Measurements from ENCODE around the gene PRKCB. TPM values are rescaled to one million over a fixed set of nuclear protein-coding genes. Genes with fewer than 3 reads are reported as not detected.
"Not testable (repeated sequence)": the region's sequence is repeated elsewhere in the genome, so short reads cannot be mapped to it uniquely, and the experiment has no call there.

The PRKCB gene
- polyA plus RNA-seq, 3 donors = 3.9 to 4.7 (median 4.3) TPM

DNA sequence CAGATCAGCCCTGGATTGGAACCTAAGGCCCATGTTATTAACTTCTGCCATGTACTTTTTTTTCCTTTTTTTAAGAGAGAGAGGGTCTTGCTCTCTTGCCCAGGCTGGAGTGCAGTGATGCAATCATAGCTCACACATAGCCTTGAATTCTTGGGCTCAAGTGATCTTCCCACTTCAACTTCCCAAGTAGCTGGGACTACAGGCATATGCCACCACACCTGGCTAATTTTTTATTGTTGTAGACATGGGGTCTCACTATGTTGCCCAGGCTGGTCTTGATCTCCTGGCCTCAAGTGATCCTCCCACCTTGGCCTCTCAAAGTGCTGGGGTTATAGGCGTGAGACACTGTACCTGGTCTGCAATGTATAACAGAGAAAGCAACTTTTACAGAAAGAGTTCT, 194.1 kb downstream of the PRKCB start:
- DNase-seq (ENCODE audit: low read depth in 3 of 3, low spot score in 2 of 3) = not testable (repeated sequence)

GRCh38 chr16:24035127-24035842, 199.5 kb downstream of the PRKCB start:
- no peak for DNase-seq (ENCODE audit: low read depth in 3 of 3, low spot score in 2 of 3)

DNA sequence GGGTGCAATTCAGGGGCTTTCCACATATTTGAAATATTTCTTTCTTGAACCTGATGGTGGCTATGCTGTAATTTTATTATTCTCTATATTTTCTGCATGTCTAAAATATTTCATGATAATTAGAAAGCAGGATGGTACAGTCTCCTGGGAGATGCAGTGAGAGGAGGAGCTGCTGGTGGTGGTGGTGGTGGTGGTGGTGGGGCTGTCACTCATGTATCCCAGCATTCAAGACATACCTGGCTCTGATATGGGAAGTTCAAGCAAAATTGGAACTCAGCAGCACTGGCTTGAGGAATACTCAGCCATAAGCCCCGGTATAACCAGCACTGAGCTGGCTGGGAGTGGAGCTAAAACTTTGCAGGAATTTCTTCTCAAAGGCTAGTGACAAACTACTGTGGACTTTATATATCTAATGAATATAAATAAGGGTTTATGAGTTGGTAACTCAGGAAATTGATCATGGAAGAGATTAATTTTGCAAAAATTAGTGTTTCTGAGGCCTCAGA, 200.3 kb downstream of the PRKCB start:
- DNase-seq (ENCODE audit: low read depth in 3 of 3, low spot score in 2 of 3) = no peak

DNA sequence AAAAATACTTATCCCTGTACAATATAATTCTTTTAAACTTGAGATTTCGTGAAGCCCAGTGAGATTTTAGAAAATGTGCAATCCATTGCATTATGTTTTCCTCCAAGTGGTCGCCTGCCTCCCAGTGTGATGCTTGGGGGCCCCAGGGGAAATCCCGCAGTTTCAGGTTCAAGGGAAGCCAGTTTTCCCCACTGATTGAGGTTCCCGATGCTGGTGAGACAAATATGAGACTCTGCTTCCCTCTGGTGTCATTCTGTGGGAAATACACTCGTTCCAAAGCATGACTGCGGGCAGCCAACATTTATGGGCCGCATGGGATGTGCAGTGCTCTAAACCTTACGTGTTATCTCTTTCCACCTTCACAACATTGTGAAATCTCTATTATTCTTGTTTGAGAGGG, 200.8 kb downstream of the PRKCB start:
- DNase-seq (ENCODE audit: low read depth in 3 of 3, low spot score in 2 of 3) = peak; percentile 23 to 38 (median 29)

DNA sequence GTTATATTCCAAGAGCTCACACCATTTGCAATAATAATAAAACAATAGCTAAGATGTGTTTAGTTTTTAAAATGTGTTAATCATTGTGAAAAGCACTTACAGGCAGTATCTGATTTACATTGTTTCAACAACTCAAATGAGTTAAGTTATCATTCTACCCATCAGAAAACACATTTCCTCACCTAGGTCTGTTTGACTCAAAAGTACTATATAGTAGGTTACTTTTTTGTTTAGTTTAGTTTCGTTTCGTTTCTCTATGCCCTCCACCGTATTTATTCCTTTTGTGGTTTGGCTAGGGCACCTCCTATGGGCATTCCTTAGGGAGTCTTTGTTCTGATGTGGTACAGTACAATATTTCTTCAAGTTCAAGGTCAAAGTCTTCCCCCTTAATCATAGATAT, 201.6 kb downstream of the PRKCB start:
- no peak for DNase-seq (ENCODE audit: low read depth in 3 of 3, low spot score in 2 of 3)

GRCh38 chr16:24041834-24042631, 206.2 kb downstream of the PRKCB start:
- DNase-seq (ENCODE audit: low read depth in 3 of 3, low spot score in 2 of 3) = peak in 2 of 3 donors; percentile 19 to 20

GRCh38 chr16:24044467-24044866, 208.7 kb downstream of the PRKCB start:
- no peak for DNase-seq (ENCODE audit: low read depth in 3 of 3, low spot score in 2 of 3)

GRCh38 chr16:24045641-24046040, 209.9 kb downstream of the PRKCB start:
- DNase-seq (ENCODE audit: low read depth in 3 of 3, low spot score in 2 of 3) = no peak

DNA sequence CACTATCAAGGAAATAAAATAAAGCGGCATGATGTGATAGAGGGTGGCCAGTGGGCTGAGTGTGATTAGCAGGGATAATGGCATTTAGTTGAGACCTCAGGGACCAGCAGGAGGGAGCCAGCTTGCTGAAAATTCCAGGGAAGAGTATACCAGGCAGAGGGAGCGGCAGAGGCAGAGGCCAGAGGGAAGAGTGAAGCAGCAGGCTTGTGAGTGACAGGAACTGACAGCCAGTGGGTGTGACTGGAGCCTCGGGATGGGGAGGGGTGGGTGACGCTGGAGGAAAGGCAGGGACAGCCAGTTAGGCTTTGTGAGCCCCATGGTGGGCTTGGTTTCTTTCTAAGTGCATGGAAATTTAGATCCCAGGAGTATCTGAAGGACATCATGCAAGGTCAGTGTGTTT, 210.7 kb downstream of the PRKCB start:
- DNase-seq (ENCODE audit: low read depth in 3 of 3, low spot score in 2 of 3) = no peak

GRCh38 chr16:24049113-24049512, 213.3 kb downstream of the PRKCB start:
- no peak for DNase-seq (ENCODE audit: low read depth in 3 of 3, low spot score in 2 of 3)

DNA sequence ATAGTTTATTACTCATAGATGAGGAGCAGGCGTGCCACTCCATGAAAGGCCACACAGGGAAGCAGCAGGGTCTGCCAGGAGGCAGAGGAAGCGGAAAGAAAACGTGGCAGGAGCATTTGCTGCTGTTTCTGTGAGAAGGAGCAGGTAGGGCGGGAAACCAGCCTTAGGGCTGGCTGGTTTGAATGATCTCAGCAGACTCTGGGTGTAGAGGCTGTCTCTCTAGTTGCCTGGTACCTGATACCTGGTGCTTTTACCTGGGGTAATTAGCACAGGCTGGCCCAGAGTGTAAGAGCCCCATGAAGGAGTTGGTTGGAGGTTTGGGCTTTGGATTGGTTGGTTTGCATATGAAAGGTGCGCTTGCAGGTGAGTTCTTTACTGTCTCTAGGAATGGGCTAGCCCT, 215.3 kb downstream of the PRKCB start:
- DNase-seq (ENCODE audit: low read depth in 3 of 3, low spot score in 2 of 3) = no peak

DNA sequence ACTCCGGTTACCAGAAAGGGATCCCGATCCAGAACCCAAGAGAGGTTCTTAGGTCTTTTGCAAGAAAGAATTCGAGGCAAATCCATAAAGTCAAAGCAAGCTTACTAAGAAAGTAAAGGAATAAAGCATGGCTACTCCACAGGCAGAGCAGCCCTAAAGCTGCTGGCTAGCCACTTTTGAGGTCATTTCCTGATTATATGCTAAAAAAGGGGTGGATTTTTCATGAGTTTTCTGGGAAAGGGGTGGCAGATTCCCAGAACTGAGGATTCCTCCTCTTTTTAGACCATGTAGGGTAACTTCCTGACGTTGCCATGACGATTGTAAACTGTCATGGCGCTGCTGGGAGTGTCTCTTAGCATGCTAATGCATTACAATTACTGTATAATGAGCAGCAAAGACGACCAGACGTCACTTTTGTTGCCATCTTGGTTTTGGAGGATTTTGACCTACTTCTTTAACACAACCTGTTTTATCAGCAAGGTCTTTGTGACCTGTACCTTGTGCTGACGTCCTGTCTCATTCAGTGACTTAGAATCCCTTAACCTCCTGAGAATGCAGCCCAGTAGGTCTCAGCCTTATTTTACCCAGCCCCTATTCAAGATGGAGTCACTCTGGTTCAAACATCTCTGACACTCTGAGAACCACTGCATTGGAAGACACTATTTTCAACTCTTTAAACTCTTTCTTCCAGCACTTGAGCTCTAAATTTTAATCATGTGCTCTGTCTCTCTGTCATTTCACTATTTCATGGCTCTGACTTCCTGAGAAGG, 216.7 kb downstream of the PRKCB start:
- DNase-seq (ENCODE audit: low read depth in 3 of 3, low spot score in 2 of 3) = no peak

DNA sequence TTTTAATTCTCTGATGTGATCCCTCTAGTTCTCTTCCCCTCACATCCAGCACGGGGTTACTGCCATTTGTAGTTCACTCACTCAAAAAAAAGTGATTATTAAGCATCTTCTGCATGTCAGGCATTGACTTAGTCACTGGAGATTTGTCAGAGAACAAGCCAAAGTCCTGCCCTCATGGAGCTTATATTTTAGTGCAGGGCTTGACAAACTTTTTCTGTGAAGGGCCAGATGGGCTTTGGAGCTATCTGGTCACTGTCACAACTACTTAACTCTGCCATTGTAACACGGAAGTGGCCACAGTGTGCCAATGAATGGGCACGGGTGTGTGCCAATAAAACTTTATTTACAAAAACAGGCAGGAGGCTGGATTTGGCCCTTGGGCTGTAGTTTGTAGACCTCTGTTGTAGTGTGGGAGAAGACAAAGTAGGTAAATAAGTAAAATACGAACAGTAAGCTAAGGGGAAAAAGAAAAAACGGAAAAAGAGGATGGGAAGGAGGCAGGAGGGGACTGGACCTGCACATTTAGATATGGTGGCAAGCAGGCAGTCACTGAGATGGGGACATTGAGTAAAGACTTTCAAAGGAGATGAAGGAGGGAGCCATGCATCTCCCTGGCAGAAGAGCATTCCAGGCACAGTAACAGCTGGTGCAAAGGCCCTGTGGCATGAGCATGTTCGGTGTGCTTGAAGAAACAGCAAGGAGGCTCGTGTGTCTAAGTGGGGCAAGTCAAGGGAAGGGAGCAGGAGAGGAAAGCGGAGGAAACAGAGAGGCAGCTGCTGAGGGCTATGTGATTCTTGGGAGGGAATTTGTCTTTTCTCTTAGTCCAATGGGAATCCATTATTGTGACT, 217.5 kb downstream of the PRKCB start:
- DNase-seq (ENCODE audit: low read depth in 3 of 3, low spot score in 2 of 3) = no peak

- DNase-seq (ENCODE audit: low read depth in 3 of 3, low spot score in 2 of 3) = no peak
These were observed 219.1 kb downstream of the PRKCB start for GRCh38 chr16:24054741-24055491.

- no peak for DNase-seq (ENCODE audit: low read depth in 3 of 3, low spot score in 2 of 3)
These were observed 226.6 kb downstream of the PRKCB start for GRCh38 chr16:24062270-24062817.

DNA sequence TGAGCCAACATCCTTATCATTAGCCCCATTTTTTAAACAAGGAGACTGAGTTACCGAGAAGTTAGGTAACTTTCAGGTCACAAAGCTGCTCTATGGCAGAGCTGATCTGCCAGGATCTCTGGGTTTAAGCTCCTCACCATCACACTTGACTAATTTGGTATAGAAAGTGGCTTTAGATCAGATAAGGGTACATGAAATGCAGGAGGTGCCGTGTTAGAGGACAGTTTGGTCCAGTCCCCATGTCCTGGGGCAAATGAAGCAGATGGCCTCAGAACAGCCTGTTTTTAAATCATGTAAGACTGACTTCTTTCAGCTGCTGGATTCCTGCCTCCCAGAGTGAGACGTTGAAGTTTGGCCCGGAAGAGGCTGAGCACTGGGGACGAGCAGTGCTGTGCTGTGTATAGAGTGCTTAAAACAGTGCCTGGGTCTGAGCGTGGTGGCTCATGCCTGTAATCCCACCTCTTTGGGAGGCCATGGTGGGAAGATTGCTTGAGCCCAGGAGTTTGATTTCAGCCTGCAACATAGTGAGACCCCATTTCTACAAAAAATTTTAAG, 233.3 kb downstream of the PRKCB start:
- no peak for DNase-seq (ENCODE audit: low read depth in 3 of 3, low spot score in 2 of 3)

DNA sequence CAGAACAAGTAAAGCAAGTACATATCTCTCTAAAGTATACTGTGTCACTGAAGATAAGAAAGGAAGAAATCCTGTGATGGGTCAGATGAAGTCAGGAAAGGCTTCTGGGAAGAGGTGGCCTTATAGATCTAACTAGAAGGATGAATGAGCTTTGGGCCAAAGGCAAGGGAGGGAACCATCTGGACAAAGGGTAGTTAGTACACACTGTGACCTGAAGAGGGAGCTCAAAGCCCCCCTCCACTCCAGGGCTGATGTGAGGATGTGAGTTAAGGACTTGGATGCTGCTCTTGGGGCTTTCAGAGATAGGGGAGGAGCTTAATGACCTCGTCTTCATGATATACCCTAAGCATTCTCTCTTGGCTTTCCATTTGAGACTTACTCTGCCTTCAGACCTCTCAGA, 235.1 kb downstream of the PRKCB start:
- no peak for DNase-seq (ENCODE audit: low read depth in 3 of 3, low spot score in 2 of 3)

DNA sequence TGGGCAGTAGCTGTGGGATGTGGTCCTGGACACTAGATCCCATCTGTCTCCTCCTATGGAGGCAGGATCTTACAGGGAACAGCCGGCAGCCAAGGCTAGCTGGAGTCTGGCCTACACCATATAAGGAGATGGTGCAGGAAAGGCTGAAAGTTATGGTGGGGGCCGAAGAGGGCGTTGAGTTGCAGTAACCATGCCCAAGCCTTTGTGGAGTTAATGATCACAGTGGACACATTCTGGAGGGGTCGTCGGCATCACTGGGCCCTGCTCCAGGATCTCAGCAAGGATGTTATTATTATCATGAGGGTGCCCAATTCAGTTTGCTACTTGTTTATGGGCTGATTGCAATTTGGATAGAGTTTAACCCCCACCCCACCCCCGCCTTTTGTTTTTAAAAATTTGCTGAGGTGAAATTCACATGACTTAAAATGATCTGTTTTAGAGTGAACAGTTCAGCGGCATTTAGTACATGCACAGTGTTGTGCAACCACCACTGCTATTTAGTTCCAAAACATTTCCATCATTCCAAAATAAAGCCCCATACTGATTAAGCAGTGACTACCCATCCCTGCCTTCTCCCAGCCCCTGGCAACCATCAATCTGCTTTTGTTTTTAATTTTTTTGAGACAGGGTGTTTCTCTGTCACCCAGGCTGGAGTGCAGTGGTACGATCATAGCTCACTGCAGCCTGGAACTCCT, 236.0 kb downstream of the PRKCB start:
- DNase-seq (ENCODE audit: low read depth in 3 of 3, low spot score in 2 of 3) = no peak
